Measurements from ENCODE around the gene GMPPA.

The GMPPA gene

GRCh38 chr2:219465659-219466561 is 32.8 kb upstream of the GMPPA start:
- Histone ChIP-seq H3K4me3 (no peak overlapping the region), H3K4me1 (peaks cover 0 to 89% (median 69%) of the 10 kb centered on the region in 4 donors), H3K27me3 (no peaks in the 10 kb centered on the region), H3K9me3 (no peaks in the 10 kb centered on the region), H3K36me3 (peaks cover 80 to 88% (median 85%) of the 10 kb centered on the region in 3 donors), H3K27ac (peak overlapping the region; percentile 96 to 97)
- no peak for TF ChIP-seq CTCF (IDR thresholded peaks at IDR 0.05)
- intact Hi-C loops (cut with DNase I; ENCODE audit: low total_unique reads): no loop called here
- no peak for DNase-seq

DNA sequence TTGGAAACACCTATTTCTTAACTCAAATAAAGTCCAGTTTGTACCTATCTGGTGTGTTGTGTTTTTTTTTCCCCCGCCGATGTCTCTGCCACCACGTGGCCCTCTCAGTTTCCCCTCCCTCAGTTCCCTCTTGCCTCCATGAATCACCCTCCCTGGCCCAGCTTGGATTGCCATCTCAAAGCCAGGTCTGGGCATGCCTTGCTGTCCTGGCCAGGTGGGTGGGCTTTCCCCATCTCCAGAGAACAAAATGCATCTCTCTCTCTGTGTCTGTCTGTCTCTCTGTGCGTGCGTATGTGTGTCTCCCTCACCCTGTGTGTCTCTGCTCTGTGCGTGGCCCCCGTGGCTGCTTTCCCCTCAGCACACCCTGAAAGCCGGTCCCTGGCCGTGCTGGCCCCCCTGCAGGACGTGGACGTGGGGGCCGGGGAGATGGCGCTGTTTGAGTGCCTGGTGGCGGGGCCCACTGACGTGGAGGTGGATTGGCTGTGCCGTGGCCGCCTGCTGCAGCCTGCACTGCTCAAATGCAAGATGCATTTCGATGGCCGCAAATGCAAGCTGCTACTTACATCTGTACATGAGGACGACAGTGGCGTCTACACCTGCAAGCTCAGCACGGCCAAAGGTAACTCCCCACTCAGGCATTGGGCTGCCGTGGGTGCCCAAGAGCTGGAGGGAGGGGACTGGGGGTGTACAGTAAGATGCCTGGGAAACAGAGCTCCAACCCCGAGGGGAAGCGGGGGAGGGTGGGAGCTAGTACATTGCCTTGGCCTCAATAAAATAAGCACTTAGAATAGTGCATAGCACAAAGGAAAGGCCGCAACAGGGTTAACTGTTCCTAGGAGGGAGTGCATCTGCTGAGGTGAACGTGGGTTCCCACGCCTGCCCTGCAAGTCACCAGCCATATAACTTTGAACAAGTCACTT is 31.6 kb upstream of the GMPPA start:
- TF ChIP-seq CTCF (IDR thresholded peaks at IDR 0.05): no peak
- Histone ChIP-seq H3K4me1 (peaks cover 0 to 78% (median 57%) of the 10 kb centered on the region in 4 donors), H3K36me3 (peaks cover 84 to 93% (median 91%) of the 10 kb centered on the region in 3 donors), H3K4me3 (no peak overlapping the region), H3K27ac (peak overlapping the region; percentile 96 to 97), H3K9me3 (no peaks in the 10 kb centered on the region), H3K27me3 (no peaks in the 10 kb centered on the region)
- intact Hi-C loops (cut with DNase I; ENCODE audit: low total_unique reads): no loop called here
- no peak for DNase-seq

GRCh38 chr2:219467736-219468075 is 31.0 kb upstream of the GMPPA start:
- no peak for DNase-seq
- Histone ChIP-seq H3K27me3 (no peaks in the 10 kb centered on the region), H3K27ac (peak overlapping the region; percentile 96 to 97), H3K36me3 (peaks cover 83 to 91% (median 91%) of the 10 kb centered on the region in 3 donors), H3K4me1 (peaks cover 0 to 71% (median 54%) of the 10 kb centered on the region in 4 donors), H3K9me3 (no peaks in the 10 kb centered on the region), H3K4me3 (no peak overlapping the region)
- no peak for TF ChIP-seq CTCF (IDR thresholded peaks at IDR 0.05)
- intact Hi-C loops (cut with DNase I; ENCODE audit: low total_unique reads): no loop called here

DNA sequence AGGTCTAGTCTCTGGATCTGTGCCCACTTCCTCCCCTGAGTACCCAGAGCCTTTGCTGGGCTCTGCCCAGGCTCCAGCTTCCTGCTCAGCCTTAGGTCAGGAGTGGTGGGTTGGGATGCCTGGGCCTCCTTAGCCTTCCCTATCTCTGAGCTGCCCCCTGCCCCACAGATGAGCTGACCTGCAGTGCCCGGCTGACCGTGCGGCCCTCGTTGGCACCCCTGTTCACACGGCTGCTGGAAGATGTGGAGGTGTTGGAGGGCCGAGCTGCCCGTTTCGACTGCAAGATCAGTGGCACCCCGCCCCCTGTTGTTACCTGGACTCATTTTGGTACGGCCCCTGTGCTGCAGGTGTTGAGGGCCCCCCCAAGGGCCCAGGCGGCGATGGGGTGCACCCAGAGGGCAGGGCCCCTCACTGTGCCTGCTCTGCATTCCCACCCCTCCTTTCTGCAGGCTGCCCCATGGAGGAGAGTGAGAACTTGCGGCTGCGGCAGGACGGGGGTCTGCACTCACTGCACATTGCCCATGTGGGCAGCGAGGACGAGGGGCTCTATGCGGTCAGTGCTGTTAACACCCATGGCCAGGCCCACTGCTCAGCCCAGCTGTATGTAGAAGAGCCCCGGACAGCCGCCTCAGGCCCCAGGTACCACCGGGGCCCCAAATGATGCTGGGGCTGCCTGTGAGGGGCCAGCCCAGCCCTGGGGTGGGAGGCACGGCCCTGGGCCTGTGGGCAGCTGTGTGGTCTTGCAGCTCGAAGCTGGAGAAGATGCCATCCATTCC is 30.1 kb upstream of the GMPPA start:
- peaks cover 0 to 64% (median 50%) of the 10 kb centered on the region in 4 donors for H3K4me1 ChIP-seq

More for the DNA sequence above, 30.1 kb upstream of the GMPPA start:
- peaks cover 86 to 95% (median 92%) of the 10 kb centered on the region in 3 donors for H3K36me3 ChIP-seq
- H3K9me3 ChIP-seq: no peaks in the 10 kb centered on the region
- no peak overlapping the region for H3K4me3 ChIP-seq
- no peaks in the 10 kb centered on the region for H3K27me3 ChIP-seq
- DNase-seq: no peak
- TF ChIP-seq CTCF (IDR thresholded peaks at IDR 0.05): no peak
- peak overlapping the region; percentile 96 to 97 for H3K27ac ChIP-seq
- intact Hi-C loops (cut with DNase I; ENCODE audit: low total_unique reads): no loop called here

Data from tibial artery (tissue), 4 donors.